SK-N-MC (cell line): ENCODE measurements around the gene KAT6B.

ENCODE experiments used
- EZH2 ChIP-seq: fragments of 200-600 bp; sonication (generic); IDR thresholded peaks from one replicate; pipeline ENCODE4 v1.6.1; 2017; ENCODE audit warnings: antibody characterized with exemption
- FOXP2 ChIP-seq: optimal IDR thresholded peaks from 2 replicates; pipeline ENCODE3; 2011; ENCODE audit warnings: mild to moderate bottlenecking, moderate library complexity; ENCODE audit not compliant: insufficient read depth; ENCODE audit errors: extremely low read length, control extremely low read depth
- POLR2AphosphoS5 ChIP-seq: IDR thresholded peaks from 2 replicates; pipeline ENCODE4 v1.6.1; 2012; ENCODE audit warnings: mild to moderate bottlenecking, low read depth, low read length, borderline replicate concordance

DNA sequence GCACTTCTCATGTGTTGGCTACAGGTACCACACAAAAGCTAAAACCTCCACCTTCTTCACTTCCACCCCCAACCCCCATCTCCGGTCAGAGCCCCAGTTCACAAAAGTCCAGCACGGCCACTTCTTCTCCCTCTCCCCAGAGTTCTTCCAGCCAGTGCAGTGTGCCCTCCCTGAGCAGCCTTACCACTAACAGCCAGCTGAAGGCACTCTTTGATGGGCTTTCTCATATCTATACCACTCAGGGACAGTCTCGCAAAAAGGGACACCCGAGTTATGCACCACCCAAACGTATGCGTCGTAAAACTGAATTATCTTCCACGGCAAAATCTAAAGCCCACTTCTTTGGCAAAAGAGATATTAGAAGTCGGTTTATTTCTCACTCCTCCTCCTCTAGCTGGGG, 149.4 kb downstream of the KAT6B start:
- TF ChIP-seq POLR2AphosphoS5 (no peak), FOXP2 (no peak), EZH2 (no peak)
